ENCODE results near the gene PLPPR1.

PLPPR1 gene

GRCh38 chr9:101354765-101355708 is 326.5 kb downstream of the PLPPR1 start:
- no peak for DNase-seq

- no peak for DNase-seq
Observed at GRCh38 chr9:101356619-101357018, 328.1 kb downstream of the PLPPR1 start.

- DNase-seq: no peak
Observed at GRCh38 chr9:101359679-101360078, 331.2 kb downstream of the PLPPR1 start.

- DNase-seq: no peak
Observed at GRCh38 chr9:101360647-101361046, 332.1 kb downstream of the PLPPR1 start.

GRCh38 chr9:101362450-101362849 is 333.9 kb downstream of the PLPPR1 start:
- DNase-seq: no peak

GRCh38 chr9:101365181-101365580 is 336.7 kb downstream of the PLPPR1 start:
- DNase-seq: no peak

GRCh38 chr9:101366038-101366756 is 337.7 kb downstream of the PLPPR1 start:
- DNase-seq: no peak

GRCh38 chr9:101367323-101367722 is 338.8 kb downstream of the PLPPR1 start:
- DNase-seq: no peak

- DNase-seq: no peak
Observed at GRCh38 chr9:101369286-101369685, 340.8 kb downstream of the PLPPR1 start.

- no peak for DNase-seq
Observed at GRCh38 chr9:101369884-101370531, 341.5 kb downstream of the PLPPR1 start.

- no peak for DNase-seq
Observed at GRCh38 chr9:101371813-101372212, 343.3 kb downstream of the PLPPR1 start.

- no peak for DNase-seq
Observed at GRCh38 chr9:101372327-101373118, 344.0 kb downstream of the PLPPR1 start.
